HG02840 (cell line): ENCODE data around the gene PDE3A.

Experiments
- ATAC-seq: cut with Tn5 transposase; IDR thresholded peaks from one replicate; pipeline ENCODE4 v1.9.1; 2021; ENCODE audit warnings: mild to moderate bottlenecking, moderate library complexity, moderate number of reproducible peaks; ENCODE audit not compliant: unreplicated experiment, low FRiP score

Gene PDE3A

DNA sequence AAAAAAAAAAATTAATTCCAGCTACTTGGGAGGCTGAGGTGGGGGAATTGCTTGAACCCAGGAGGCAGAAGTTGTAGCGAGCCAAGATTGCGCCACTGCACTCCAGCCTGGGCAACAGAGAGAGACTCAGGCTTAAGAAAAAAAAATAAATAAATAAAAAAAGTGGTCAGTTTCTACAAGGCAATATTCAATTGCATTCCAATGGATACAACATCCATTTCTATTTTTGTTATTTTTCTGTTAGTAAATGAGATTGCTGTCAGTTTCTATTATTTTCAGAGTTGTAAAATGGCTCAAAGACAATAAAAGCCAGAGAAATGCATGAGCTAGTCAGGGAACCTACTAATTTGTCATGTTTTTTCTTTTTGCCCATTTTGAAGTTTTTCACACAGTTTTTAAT, 119.2 kb downstream of the PDE3A start:
- no peak for ATAC-seq

DNA sequence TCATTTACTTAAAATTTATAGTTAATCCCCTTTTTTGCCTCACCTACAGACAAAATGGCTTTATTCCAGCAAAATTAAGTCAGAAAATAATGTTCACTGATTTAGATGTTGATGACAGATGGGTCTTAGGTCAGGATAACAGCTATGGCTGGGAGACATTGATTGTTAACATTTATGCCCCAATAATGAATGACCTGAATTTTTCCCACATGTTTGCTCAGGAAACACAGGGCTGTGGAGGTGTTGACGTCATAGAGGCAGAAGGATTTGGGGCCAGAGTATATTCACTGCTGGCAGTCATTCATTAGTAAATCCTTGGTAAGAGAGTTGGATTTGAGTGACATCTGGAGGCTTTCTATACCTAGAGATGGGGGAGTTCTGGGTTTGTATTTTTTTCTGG, 121.3 kb downstream of the PDE3A start:
- no peak for ATAC-seq

DNA sequence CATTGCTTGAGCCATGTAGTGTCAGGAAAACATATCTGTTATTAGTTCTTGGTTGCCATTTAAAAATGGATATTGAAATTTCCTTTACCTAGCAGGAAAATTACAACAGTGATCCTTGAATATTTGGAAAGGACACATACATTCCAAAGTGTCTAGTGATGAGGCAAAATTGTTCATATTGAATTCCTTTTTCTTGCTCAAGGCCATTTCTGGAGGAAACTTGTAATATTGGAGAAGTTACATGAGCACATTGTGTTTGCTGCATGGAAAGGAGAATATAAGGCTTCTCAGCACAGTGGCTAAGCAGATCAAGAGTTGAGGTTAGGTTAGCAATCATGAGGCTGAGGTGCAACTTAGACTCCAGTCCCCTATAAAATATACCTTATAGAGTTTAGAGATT, 121.9 kb downstream of the PDE3A start:
- ATAC-seq: no peak

DNA sequence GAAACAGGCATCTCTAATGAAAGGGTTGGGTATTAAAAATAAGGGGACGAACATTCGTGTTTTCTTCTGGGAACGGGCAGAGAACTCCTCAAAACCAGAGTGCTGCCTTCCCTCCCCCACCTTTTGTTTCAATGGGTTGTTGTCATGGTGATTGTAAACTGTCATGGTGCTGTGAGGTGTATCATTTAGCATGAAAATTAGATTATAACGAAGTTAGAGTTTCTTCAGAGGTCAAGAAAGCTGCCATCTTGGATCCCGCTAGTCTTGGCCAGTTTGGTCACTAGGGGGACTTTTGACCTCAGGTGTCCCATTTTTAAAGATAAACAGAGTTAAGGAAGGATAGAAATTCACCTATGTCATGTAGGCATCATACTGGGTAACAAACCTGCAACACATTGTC, 123.0 kb downstream of the PDE3A start:
- no peak for ATAC-seq

DNA sequence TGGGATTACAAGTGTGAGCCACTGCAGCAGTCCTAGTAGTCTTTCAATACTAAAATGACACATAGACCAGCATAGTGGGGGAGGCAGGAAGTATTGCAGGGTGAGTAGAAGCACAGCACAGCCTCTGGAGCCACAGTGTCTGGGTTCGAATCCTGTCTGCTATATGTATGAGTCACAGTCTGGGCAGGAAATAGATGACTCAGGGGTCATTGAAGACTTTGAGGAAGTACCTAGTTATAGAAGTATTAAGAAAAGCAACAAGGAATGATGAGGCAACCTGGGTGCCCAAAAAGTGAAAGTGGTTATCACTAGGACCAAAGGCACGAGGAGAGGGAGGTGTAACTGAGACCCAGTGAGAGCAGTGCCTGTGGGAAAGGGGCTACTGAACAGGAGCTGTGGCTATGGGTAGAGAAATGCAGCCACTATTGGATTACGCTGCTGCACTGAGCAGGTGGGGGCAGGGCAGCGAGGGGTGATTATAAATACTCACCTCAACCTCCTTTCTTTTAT, 124.0 kb downstream of the PDE3A start:
- no peak for ATAC-seq

DNA sequence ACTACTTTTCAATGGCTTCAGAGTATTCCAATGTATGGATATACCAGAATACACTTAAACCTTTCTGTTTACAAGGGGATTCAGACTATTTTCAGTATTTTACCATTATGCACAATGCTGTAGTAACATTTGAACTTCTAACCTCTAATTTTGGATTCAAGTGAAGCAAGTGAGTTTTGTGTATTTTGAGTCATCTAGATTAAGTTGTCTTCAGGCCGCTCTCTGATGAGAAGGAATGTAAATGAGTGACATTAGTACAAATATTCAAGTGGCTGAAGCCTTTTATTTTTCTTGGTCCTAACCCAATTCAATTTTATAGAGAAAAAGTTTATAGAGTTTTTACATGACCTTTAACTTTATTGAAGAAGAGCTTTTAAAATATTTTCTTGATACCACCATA, 125.6 kb downstream of the PDE3A start:
- ATAC-seq: no peak

DNA sequence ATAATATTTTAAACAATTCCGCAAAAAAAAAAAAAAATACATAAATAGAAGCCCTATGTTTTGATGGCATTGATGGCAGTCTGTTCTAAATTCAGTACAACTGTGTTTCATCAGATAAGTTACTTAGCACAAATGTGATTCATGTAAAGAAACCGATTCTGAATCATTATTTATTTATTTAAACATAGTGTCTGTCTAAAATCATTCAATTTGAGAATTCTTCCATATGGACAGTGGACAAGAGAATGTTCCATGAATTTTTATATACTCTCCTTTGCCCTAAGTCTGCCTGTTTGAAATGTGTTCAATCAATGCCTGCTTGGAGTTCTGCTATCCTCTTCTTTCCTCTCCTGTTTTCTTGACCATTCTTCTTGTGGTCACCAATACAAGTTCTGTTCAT, 126.5 kb downstream of the PDE3A start:
- ATAC-seq: no peak

DNA sequence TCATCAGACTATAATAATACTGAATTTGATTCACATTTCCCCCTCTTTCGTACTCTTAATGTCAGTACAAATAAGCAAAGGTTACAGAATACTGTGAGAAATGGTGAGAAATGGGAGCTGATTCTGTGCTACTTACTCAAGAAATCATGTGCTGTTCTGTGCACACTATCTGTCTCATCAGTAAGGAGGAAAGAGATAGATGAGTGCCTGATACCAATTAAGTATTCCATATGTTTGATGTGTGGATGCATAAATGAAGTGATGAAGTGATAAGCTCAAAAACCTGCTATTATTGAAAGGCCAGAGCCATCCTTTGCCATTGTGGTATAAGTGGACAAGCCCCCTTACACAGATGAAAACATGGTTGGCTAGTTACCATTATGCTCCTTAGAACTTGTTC, 127.7 kb downstream of the PDE3A start:
- ATAC-seq: no peak

DNA sequence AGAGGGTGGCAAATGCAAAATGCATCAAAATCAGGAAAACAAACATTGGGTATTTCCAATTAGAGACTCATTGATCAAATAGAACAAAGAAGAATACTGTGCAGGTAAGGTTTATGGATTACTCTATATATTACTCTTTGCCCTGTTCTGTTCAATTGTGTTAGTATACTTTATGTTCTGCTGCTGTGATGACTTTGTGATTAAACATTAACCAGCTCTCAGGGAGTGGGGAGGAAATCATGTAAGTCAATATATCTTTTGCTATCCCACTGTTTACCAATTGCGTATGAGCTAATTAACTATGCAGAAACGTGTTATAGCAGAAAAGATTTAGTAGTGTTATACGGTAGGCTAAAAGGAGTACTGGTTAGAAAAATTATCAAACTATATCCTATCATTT, 129.4 kb downstream of the PDE3A start:
- no peak for ATAC-seq

DNA sequence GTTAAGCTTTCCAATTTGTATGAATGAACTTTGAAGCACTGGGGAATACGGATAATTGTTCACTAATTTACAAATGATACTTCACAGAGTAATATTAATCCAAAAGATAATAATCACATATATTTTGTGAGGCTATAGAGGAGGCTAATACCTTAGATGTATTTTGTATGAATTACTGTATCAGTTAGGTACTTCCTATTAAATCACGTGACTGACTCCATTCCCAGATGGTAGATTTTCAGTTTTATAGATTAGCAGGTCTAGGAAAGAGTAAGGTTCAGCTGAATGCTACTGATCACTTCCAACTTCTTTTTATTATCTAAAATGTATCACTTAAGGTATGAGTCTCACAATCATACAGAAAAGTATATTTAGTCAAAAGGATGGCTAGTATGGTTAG, 133.6 kb downstream of the PDE3A start:
- ATAC-seq: no peak

DNA sequence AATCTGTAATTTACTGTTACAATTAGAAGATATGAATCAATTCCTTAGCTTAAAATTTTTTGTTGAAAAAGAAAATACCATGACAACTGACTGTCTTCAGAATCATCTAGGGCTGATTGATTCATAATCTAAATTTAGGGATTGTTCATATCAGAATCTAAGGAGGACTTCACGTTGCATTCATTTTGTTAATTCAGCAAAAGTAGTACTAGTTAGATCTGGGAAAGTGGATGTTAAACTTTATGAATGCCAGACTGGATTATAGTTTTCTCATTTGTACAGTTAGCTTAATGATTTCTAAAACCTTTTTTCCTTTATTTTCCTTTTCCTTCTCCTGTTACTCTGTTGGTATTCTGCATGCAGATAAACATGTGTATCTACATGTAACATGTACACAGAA, 135.5 kb downstream of the PDE3A start:
- ATAC-seq: no peak

DNA sequence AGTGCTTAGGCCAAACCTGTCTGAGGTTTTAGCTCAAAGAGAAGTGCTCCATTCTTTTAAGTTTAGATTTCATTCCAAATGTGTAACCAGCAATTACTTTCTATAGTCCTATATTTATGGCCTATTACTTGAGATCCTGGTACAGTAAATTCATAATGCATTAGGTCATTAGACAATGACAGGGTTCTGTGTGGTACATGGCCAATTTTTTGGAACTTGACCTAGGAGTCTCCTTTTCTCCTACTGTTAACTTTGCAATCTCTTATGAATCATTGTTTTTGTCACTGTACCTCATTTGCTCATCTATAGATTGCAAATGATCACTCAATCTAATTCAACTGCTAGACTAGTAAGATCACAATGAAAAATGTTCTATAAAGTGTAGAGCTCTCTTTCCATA, 136.7 kb downstream of the PDE3A start:
- ATAC-seq: no peak

DNA sequence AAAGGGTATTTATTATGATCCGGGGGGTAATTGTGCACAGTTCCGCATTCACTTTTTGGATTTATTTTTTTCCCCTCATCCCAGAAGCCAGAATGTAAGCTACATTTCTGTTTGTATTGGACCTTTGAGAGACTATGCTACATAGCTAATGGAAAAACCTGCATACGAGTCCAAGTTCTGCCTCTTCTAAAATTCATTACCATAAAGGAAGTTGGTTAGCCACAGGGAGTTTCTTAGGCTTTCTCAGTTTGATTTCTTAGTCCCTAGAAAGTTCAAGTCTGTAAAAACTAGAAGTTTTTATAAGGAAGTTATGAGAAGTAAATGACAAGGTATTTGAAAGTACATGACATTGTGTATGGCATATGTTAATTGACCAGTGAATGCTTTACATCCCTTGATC, 138.7 kb downstream of the PDE3A start:
- no peak for ATAC-seq

DNA sequence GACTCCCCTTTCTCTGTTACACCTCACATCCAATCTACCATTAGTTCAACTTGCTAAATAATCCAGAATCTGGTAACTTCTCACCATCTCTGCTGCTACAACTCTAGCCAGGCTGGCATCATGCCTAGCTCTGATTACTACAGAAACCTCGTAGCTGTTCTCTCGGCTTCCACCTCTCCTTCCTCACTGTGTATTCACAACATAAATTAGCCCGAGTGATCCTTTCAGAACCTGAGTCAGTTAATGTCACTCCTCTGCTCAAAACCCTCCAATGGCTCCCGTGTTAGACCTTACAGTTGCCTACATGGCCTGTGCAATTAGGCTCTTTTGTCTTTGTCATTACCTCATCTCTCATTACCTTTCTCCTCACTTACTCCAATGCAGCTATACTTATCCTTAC, 139.4 kb downstream of the PDE3A start:
- ATAC-seq: no peak

DNA sequence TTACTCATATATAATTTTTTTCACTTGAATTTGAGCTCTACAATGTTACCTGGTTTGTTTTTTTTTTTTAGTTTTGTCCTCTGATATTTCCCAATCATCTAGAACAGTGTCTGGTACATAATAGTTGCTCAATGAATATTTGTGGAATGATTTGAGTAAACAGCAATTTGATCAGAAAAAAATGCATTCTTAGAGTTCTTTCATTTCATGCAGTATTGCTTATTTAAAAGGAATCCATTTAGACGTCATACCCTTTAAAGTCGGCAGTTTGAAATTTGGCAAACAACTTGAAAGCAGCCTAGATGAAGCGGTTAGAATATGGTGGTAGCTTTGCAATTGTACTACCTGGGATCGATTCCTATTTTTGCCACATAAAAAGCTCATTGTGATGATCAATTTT, 140.0 kb downstream of the PDE3A start:
- ATAC-seq: no peak

DNA sequence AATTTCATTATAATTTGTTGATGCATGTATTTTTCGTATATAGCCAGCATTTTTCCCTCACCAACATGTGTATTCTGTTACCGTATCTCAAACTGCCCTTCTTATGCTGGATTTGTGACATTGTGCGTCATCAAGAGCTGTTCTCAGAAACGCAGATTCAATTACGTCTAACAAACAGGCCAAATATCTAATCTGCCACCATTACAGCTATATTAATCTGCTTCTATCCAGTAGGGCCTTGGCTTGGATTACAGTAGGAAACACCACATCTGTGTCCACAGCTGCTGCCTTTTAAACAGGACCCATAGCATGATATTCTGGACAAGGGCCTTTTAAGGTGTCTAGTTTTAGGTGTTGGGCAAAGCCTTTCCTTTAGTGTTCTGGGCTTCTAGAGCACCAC, 140.6 kb downstream of the PDE3A start:
- ATAC-seq: no peak

DNA sequence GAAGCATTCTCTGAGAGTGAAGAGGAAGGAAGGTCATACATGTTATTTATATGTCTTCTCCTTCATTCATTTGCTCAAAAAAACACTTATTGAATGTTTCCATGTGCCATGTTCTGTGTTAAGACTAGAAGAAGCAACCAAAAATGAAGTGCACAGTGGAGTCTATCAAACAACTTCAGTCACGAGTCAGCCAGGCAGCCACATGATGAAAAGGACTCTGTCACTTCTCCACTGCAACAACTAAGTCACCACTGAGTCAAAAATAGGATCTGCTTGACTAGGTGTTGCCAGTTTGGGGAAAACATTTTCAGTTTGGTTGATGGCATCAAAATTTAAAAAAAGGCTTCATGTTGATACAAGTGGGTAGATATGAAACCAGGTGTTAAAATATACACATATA, 142.5 kb downstream of the PDE3A start:
- ATAC-seq: no peak

DNA sequence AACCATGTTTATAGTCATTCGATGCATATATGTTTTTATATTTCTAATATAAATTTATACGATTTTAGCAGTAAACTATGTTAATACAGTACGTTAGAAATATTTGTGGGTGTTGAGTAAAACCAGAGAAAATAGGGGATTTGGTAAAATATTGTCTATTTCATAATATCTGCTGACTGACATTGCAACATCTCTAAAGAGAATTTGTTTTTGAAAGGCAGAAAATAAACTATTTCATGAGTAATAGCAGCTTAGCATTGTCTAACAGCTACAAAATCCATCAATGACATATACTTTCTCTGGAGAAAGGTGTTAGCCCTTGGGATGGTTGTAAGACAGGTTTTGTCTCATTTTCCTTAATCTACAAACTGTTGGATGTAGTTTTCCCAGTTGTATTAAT, 144.9 kb downstream of the PDE3A start:
- ATAC-seq: no peak

DNA sequence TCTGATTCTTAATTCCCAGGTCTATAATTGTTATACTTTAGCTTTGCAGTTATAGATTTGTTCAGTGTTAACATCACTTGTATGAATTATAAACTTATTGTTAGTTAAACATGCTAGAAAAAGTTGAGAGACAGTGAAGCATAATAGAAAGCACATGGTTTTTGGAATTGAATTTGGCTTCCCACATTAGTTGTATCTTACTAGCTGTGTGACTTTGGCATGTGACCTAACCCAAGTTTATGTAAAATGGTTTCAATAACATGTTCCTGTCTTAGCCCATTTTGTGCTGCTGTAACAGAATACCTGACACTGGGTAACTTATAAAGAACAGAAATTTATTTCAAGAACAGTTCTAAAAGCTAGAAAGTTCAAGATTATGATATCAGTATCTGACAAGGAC, 146.3 kb downstream of the PDE3A start:
- no peak for ATAC-seq

DNA sequence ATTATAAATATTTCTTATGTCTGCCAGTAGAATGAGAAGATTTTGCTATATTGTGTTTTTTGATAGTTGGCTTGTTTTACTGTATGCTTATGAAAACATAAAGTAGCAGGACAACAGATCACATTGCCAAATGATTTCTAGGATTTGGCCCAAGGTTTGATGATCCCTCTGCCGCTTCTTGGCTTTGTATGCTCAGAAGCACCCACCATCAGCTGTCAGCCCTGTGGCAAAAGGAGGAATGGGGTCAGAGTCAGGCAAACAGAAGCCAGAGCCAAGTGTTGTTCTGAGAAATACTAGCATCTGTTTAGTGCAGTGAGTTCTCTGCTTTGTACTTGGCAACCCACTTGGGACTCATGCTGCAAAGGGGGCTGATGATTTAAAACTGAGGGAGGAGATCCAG, 152.2 kb downstream of the PDE3A start:
- no peak for ATAC-seq

DNA sequence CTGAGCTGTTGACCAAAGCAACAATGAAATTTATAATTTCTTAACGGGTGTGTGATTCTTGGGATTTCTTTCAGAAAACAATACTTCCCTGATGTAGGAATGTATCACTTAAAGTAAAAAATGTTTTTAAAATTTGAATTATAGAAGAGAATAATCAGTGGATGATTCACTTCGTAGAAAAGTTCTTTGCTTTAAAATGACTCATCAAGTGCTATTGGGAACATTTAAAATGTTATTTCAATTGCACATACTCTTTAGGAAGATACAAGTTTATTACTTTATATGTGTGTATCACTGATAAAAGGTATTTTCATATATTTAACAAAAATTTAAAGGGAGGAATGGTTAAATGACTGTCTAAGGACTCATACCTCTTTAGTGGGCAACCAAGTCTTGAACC, 155.3 kb downstream of the PDE3A start:
- ATAC-seq: no peak

DNA sequence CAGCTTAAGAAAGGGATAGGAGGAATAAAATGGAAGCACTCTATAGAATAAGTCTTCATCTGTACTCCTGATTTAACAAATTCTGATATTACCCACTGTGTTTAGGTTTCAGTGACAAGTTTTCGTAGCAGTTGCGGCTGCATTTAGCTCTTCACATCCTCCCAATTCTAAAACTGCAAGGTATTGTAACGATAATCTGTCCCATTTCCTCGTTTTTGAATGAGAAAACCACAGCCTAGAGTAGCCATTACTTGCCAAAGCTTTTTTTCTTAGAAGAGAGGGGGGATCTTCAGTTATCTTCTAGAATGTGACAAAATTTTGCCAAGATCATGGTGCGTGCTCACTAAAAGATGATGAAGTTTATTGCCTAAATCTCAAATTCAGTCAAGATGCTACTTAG, 155.8 kb downstream of the PDE3A start:
- no peak for ATAC-seq

DNA sequence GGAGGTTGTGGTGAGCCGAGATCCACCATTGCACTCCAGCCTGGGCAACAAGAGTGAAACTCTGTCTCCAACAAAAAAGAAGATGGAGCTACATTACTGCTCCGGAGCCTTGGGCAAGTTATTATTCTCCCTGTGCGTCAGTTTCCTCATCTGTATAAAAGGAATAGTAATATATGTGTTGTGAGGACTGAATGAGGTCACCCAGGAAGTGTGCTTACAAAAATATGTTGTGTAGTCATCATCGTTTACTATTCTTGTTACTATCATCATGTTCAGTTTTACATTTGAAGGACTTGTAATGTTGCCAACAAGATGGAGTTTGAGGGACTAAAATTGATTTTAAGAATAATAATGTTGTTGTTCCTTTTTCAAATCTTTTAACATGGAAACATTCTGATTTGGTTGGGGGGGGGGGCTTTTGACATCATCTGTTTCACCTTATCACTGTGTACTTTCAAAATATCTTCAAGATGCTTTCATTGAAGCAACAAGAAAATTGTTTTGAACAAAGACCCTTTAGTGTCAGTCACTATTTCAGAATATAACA, 156.8 kb downstream of the PDE3A start:
- ATAC-seq: no peak
